HPDE6-E6E7 (cell line): ENCODE results near the gene BTBD9.

Experiments
- DNase-seq: peaks from one replicate; pipeline ENCODE4 v3.0.0; 2011; ENCODE audit warnings: missing footprints; ENCODE audit errors: extremely low spot score

BTBD9 gene

DNA sequence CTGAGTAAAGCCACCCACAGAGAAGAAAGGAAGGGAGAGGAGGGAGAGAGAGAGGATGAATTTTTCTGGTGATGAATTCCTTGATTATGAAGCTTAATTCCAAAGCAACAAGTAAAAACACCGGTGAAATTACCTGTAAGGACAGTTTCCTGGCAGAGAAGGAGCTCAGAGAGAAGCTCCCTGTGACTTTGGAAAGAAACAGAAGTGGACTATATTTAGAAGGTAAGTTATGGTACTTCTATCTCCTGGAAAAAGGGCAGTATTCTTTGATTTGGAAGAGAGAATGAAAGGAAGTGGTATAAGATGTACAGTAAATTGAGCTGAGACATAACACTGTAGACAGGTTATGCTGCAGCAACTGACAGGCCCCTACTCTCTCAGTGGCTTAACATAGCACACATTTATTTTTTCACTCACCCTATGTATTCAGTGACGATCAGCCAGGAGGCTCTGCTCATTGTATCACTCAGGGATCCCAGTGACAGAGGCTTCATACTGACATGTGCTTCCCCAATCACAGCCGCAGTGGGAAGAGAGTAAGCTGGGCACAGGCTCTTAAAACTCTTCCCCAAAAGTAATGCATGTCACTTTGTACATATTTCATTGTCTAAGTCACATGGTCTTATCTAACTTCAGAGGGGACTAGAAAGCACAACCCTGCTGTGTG, 349.5 kb downstream of the BTBD9 start:
- DNase-seq: no peak

DNA sequence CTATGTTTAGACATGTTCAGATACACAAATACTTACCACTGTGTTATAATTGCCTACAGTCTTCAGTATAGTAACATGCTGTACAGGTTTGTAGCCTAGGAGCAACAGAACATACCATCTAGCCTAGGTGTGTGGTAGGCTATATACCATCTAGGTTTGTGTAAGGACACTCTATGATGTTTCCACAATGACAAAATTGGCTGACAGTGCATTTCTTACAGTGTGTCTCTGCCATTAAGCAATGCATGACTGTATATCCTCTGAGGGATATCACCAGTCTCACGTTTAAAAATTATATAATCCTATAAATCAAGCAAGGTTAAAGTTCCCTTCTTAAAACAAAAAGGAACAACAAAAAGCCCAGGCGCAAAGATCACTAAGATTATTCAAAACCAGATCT, 352.2 kb downstream of the BTBD9 start:
- DNase-seq: no peak

DNA sequence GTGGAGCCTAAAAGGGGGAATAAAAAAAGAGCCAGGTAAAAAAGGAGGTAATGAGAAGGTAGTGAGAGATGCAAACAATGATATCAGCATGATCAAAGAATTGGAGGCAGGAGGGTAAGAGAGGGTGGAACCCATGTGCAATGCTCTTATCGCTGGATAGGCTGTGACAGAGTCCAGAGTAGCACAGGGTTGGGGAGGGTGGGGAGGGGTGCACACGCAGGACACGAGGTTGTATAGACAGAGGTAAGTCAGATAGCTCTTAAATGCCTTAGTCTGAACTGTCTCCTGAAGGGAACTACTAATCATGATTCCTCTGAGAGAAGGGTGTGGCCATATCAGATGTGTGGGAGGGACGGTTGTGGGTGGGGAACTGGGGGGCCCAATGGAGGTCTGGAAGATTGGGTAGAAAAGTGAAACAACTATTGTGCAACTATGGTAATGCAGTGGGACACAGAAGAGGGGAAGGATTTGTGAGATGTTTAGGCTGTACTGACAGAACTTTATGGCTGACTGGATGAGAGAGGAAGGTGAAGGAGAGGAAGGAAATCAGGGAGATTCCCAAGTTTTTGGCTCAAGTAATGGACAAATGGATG, 354.8 kb downstream of the BTBD9 start:
- no peak for DNase-seq

DNA sequence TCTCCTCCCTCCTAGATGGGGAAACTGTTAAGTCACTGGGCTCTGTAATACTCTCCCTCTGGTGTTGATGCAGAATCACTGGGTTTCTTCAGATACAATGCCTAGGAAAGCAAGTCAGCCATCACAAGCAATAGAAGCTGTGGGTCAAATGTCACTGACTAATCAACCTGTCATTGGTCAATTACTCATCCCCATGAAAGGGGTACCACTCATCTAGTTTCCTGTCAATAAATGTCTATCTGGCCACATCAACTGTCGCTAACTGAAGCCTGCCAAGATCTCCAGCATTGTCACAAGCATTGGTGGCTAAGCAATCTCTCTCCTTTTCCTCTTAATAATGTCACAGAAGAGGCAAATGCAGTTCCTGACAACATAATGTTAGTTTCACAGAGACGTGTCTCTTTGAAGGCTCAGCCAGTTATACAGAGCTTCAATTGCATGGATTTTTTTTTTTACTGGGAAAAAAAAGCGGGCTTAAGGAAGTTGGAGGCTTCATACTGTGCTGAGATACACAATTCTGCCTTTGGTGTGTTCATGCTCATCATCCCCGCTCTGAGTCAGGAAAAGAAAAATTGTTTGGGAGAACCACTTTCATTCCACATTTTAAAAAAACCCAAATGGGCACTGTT, 355.9 kb downstream of the BTBD9 start:
- peak; percentile 38 for DNase-seq

DNA sequence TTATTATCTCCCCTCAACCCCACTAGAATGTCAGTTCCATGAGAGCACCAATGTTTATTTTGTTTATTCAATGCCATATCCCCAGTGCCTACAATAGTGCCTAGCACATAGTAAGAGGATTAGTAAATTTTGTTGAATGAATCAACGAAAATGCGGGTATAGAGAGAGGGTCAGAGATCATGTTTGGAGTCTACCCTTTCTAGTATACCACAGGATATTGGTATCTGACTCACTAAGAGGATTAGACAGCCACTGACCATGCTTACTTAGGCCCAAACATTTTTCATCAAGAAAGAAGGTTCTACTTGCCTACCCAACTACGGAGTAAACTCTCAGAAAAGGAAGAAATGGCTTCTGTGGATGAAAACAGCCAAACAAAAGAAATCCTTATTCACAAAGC, 356.8 kb downstream of the BTBD9 start:
- no peak for DNase-seq

DNA sequence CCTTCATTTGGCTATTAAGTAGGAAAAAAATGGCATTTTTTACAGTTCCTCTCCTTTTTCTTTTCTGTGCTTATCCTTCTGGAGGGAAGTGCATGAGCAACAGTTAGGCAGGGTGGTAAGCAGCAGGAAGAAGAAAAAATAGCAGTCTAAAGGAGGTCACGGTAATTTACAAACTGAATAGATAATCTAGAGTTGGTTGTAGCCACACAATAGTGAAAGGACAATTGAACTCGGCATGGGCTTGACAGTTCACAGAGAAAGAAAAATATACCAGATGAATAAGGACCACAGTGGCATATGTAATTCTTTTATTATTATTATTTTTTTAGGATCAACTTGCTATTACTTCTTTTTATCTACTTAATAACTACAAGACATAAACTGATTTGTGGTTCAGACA, 358.6 kb downstream of the BTBD9 start:
- no peak for DNase-seq

DNA sequence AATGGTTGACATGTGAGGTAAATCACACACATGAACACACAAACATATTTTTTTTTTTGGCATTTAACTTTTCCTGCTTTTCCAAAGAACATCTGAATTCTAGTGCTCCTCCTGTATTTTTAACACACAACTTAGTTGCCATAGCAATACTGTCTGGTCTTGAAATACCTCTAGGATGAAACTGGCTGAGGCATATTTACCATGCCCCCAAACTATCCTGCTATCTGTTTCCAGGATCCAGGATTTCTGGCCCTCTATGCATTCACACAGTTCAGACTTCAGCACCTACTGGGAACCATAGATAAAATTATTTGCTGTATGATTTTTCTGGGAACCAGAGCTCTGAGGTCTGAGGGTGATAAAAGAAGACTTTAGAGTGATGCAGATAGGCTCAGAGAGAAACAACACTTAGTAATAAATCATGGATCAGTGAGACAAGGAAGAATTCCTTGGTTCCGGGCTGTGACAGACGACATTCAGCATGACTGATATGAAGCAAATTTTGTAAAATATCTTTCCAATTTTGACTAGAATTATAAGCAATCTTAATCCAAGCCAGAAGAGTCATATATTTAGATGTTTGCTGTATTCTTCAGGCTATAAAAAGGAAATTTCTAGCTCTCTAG, 359.7 kb downstream of the BTBD9 start:
- no peak for DNase-seq

DNA sequence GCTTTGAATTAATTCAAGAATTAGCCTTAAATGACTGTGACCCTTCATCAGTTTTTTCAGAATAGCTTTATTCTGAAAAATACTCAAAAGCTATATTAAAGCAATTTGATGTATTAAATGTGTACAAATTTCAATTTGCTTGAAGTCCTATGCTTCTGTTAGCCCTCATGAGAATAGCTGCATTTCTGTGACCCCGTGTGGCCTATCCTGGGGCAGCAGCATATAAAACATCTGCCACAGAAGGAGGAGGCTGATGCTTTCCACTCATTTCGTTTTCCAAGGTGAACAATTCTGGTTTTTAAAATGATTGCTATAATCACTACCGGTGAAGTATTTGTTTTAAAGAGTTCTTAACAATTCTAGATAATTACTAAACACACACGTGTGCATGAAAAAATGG, 360.3 kb downstream of the BTBD9 start:
- no peak for DNase-seq

DNA sequence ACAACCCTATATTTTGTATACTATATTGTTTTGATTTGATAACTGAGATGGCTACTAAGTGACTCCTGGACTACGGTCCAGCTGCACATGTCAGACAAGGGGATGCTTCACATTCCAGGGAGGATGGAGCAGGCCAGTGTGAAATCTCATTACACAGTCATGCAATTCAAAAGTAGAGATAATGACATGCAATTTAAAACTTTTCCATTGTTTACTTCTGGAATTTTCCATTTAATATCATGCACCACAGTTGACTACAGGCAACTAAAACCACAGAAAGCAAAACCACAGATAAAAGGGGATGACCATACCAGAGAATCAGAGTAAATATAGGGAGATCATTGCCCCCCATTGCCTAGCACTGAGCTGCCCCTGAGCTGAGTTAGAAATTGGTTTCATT, 366.4 kb downstream of the BTBD9 start:
- no peak for DNase-seq

DNA sequence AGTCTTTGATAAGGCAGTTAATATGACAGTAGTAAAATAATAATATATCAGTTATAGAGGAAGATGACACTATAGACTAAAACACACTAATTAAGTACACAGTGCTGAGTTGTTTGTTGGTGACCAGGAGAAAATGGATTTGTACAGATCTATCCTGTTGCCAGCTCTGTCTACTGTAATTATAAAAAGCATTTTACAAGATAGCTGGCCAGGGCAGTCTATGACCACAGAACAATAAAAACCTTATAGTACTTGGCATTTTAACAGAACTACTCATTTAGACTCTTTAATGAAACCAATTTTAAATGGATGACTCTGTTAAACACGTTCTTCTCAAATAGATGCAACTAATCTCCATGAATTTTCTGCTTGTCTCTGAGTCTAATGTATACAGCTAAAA, 367.5 kb downstream of the BTBD9 start:
- DNase-seq: no peak

DNA sequence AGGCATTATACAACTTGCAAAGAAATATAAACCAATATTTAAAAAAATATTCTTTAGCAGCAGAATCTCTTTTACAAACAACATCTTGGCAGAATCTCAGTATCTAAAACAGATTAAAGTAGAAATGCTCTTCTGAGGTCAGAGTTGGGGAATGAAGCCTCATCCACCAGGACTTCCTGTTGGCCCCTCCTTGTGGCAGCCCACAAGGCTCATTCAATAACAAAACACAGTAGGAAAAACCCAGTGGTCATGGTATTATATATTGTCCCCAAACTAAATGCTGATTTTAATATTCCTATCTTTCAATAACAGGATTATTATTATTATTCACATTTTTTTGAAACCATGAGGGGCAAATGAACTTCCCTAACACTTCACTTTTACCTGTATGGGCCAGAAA, 368.6 kb downstream of the BTBD9 start:
- DNase-seq: no peak

DNA sequence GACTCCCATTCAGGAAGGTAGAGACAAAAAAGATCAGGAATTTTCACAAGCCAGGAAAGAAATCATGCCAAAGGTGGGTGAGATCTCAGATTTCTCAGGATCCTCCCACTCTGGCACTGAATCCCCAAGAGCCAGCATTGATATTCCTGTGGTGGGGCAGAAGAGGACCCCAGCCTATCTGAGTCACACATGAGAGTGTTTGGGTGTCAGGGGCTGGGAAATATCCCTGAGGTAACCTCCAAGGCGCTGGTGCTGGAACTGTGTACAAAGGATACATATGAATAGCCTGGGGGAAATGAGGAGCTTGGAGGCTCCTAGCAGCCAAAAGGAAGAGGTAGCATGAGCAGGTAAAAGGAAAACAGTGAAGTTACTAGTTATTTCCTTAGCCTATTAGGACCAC, 369.4 kb downstream of the BTBD9 start:
- no peak for DNase-seq

DNA sequence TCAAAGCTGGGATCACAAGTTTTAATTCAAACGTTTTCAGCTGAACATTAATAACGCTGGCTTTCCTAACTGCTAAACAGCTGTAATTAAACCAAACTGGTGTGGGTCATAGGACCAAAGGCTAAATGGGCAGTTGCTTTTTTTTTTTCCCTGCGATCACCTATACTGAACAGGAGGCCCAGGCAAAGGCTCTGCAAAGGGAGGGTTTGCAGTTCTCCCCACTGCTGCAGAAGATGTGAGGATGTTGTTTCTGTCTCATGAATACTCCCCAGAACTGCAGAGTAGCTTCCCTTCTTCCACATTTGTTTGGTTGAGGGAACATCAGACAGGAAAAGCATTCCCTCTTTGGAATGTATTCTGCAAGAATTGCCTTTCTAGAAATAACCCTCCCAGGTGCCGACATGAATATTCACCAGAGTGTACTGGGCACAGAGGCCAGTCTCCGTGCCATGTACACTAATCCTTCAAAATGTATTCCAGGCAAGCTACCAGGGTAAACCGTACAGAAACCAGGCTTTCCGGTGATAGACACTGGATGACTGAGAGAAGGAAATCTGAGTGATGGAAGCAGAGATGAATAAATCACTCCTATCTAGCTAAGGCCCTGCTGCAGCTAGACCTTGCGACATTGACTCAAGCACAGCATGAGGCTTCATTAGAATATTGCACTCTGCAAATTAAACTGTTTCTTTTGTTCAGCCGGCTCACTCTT, 370.1 kb downstream of the BTBD9 start:
- no peak for DNase-seq

DNA sequence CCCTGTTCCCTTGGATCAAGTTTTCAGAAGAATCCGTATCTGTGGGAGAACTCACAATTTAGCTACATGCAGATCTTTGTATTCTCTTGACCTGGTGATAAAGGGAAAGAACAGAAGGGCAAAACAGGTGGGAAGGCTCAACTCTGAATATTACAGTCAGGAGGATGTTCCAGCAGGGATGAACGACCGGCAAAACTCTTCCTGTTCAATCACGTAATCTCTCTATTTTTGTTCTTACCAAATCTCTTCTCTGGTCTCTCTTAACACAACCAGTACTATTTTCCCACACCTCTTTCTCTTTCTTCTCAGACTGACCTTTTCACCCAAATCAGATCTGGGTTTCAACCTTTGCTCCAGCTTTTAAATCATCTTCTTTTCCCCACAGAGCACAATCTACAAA, 371.4 kb downstream of the BTBD9 start:
- no peak for DNase-seq

DNA sequence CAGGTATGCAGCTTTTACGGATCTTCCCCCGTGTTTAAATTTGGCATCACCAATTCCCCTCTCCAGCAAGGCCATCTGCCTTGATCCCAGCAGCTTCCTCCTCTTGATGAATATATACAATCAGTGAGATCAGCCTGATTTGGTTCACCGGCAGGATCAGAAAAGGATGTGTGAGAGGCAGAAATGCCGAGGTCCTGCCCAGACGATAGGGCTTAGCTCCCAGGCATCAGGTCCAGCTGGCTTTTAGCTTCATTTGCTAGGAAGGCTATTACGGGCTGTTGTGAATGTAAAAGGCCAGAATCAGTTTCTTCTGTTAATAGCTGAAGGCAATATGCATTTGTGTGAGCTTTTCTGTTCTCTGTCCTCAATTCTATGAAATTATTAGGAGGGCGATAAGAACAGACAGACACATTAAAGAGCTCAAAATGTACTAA, 372.8 kb downstream of the BTBD9 start:
- no peak for DNase-seq

DNA sequence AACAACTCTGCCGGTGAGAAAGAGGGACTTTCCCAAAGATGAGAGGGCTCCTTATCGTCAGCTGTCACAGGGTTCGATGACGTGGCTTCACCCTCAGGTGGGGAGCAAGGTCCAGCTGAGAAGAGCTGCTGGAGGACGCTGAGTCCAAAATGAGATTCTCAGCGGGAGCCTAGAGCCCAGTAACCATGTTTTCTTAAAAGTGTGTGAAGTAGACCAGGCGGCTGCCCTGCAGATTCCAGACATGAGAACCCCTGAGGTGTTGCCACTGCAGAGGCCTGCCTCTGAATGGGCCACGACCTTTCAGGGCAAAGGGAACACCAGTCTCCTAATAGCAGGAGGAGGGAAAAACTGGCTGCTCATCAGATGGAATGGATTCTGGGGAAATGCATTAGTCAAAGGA, 375.1 kb downstream of the BTBD9 start:
- DNase-seq: no peak

DNA sequence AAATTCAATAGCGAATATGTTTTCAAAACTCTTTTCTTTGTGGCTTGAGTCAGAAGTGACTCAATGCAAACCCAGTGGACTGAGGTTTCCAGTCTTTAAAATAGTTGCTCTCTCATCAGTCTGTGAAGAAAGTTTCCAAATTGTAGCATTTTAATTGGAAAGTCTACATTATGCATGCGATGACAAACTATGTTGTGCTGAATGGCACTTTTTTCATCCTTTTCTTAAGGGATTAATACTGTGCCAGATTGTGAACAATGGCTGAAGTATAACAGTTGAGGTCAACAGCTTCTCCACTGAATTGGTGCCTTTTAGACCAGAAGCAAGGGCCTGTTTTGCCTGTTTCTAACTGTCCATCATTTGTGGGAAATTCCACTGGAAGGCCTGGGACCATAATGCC, 377.1 kb downstream of the BTBD9 start:
- peak; percentile 17 for DNase-seq

DNA sequence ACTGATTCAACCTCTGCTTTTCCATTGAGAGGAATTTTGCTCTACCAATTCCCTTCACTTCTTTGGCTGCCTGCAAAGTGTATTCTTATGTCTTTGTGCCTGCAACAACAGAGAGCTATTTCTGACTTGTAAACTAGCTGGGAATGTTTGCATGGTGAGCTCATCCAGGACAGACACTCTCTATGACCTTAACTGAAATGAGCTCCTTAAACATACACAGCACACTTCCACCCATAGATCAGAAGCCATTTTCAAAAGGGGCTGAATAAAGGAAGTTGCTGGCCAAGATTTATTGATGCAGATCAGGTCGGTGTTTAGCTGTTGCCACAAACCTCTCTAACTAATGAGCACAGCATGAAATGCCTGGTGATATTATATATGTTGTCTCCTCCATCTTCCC, 377.7 kb downstream of the BTBD9 start:
- peak; percentile 26 for DNase-seq

DNA sequence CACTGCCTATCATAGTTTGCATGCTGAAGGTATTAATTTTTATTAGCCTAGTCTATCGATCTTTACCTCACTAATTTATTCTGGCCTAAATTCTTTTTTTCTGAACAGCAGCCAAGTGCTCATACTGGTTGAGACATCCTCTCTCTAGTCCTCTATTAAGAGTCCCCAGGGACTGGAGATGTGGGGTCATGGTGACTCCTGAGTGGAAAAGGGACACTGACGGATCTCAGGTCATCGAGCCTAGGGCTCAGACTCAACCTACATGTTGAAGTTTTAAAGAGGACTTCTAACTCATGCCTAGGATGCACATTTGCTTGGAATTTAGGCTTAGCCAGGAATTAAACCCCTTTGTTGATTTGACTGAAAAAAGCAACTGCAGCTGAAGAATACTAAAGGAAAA, 378.1 kb downstream of the BTBD9 start:
- DNase-seq: no peak

DNA sequence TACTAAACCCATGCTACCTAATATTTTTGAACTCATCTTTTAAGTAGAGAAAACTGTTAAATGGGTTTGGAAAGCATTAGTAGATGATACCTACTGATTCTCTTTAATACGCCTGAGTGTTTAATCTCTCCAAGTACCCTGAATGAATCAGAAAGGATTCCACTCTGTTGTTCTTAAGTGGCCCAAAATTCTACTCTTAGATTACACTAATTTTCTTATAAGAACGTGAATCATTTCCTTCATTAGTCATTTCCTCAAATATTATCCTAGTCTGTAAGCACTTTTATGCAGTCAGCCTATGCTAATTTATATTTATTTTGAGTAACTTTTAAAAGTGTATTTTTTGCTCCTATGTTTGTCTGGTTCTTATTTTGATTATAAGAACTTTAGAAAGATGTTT, 380.0 kb downstream of the BTBD9 start:
- peak; percentile 13 for DNase-seq

DNA sequence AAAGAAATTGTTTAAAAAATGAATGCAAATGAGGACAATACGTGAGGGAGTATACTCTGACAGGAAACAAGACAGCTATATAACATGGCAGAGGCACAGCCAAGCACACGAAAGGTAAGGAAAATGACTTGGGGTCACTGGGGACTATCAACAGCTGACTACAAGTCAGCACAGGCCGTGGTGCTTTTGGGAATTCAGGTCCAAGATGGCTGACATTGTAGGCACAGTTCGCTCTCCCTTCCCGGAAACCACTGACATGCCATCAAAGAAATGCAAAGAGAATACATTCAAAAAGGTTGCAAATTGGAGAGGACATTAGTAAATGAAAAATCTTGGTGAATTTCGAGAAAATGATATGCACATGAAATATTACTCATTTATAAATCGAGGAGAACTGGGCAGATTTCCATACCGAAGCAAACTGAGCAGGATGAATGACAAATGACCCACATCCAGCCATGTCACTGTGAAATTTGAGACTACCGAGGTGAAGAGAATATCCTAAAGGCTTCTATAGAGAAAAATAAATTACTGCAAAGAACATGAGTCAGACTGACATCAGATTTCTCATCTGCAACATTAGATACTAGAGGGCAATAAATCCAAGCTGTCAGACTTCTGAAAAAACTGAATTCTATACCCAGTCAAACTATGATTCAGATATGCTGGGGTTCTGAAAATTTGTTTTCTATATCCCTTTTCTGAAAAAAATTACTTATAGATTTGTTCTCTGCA, 391.1 kb downstream of the BTBD9 start:
- DNase-seq: peak; percentile 58

DNA sequence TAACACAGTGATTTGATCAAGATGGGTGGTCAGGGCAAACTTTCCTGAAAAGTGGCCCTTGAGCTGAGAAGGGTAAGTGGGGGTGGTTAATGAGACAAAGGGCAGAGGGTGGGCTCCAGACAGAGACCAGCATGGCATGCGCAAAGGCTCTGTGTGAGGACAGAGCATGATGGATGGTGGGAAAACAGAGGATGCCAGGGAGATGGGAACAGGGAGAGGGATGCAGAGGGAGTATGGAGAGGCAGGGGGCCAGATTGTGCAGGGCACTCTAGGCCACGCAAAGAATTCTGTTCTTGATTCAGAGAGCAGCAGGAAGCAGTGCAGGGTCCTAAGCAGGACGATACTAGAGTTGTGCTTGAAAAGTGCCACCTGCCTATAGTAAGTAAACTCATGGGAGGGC, 394.4 kb downstream of the BTBD9 start:
- DNase-seq: no peak
